K562 (cell line): Measurements from ENCODE around the gene AZGP1. TPM values are rescaled to one million over a fixed set of nuclear protein-coding genes. Genes with fewer than 3 reads are reported as not detected.

Experiments
- BRF1 ChIP-seq: IDR thresholded peaks from 3 replicates; pipeline ENCODE4 v1.6.1; 2011; ENCODE audit warnings: borderline replicate concordance, mild to moderate bottlenecking; ENCODE audit not compliant: insufficient read length; ENCODE audit errors: extremely low read depth
- CHD1 ChIP-seq: fragments of 200-600 bp; sonication (generic); IDR thresholded peaks from one replicate; pipeline ENCODE4 v1.6.1; 2012; ENCODE audit warnings: mild to moderate bottlenecking, moderate library complexity, low read length, inconsistent platforms
- ETV5 ChIP-seq: sonication (generic); formaldehyde crosslinking; IDR thresholded peaks from 2 replicates; pipeline ENCODE4 v1.4.0; 2020; ENCODE audit warnings: low read depth, mild to moderate bottlenecking, missing genetic modification reagents
- ILF3 ChIP-seq: fragments of 450-650 bp; IDR thresholded peaks from 2 replicates; pipeline ENCODE4 v1.6.1; 2018; ENCODE audit warnings: antibody characterized with exemption, mild to moderate bottlenecking, moderate library complexity, borderline replicate concordance
- MEF2A ChIP-seq: IDR thresholded peaks from 2 replicates; pipeline ENCODE4 v1.6.1; 2011; ENCODE audit warnings: low read depth, mild to moderate bottlenecking, low read length, moderate library complexity; ENCODE audit not compliant: control insufficient read depth
- MTF1 ChIP-seq: fragments of 250-450 bp; sonication (Bioruptor Pico); IDR thresholded peaks from 2 replicates; pipeline ENCODE4 v1.9.0; 2021; ENCODE audit warnings: moderate library complexity, mild to moderate bottlenecking, inconsistent platforms, borderline replicate concordance
- NFRKB ChIP-seq: fragments of 450-650 bp; IDR thresholded peaks from 2 replicates; pipeline ENCODE4 v1.6.1; 2016; ENCODE audit warnings: low read depth
- OTX1 ChIP-seq: fragments of 450-650 bp; formaldehyde crosslinking; IDR thresholded peaks from 2 replicates; pipeline ENCODE4 v1.4.0; 2022; ENCODE audit warnings: mild to moderate bottlenecking
- RFX7 ChIP-seq: fragments of 250-450 bp; sonication (Bioruptor Pico); IDR thresholded peaks from 2 replicates; pipeline ENCODE4 v1.5.1; 2021; ENCODE audit warnings: mild to moderate bottlenecking
- WHSC1 ChIP-seq: IDR thresholded peaks from one replicate; pipeline ENCODE4 v1.6.1; 2012; ENCODE audit warnings: low read length, control low read depth, inconsistent platforms
- ZNF133 ChIP-seq: fragments of 250-450 bp; sonication (Bioruptor Pico); IDR thresholded peaks from 2 replicates; pipeline ENCODE4 v1.4.0; 2020; ENCODE audit warnings: mild to moderate bottlenecking
- ZZZ3 ChIP-seq: fragments of 450-650 bp; IDR thresholded peaks from 2 replicates; pipeline ENCODE4 v1.6.1; 2016; ENCODE audit warnings: antibody characterized with exemption, mild to moderate bottlenecking, moderate library complexity
- polyA plus RNA-seq, 8 experiments: library from polyadenylated mRNA; depleted of rRNA in 4 of 8; stranded (reverse) in 5 of 8; unstranded in 3 of 8; fragments of >200 nt; fragmentation: Nextera tagmentation in 2 of 8; fragmentation: Illumina TruSeq in 1 of 8; extraction: Ambion mirVana in 2 of 8; extraction: Trizol in 1 of 8; gene quantifications; 2 replicates each; pipeline versions ENCODE4 v1.2.1 to v1.2.3, GENCODE V29; 2011 to 2014; ENCODE audit warnings: inconsistent platforms in 1 of 8, missing spikeins in 1 of 8
- total RNA-seq, 7 experiments: library from RNA; depleted of rRNA in 6 of 7; stranded (reverse); fragments of >200 nt in 6 of 7; fragmentation: Illumina TruSeq in 2 of 7; extraction: Trizol in 2 of 7; gene quantifications; 2 replicates each; pipeline versions ENCODE4 v1.2.1 to v1.2.3, GENCODE V29; 2011 to 2021; ENCODE audit warnings: low replicate concordance in 1 of 7
- TF ChIP-seq, protein P1 (sequence below), 2 experiments: fragments of 450-650 bp in 1 of 2; IDR thresholded peaks; 2 replicates each; pipeline ENCODE4 v1.6.1; 2011 to 2017; ENCODE audit warnings: low read depth in 2 of 2, antibody characterized with exemption in 1 of 2, borderline replicate concordance in 1 of 2, low read length in 1 of 2, mild to moderate bottlenecking in 1 of 2, mixed read lengths in 1 of 2; ENCODE audit not compliant: control insufficient read depth in 1 of 2
- TF ChIP-seq, protein P2 (sequence below): fragments of 150-350 bp; IDR thresholded peaks from 2 replicates; pipeline ENCODE4 v1.6.1; 2014; ENCODE audit warnings: low read depth, mild to moderate bottlenecking, low read length, borderline replicate concordance
- TF ChIP-seq, protein P3 (sequence below): fragments of 250-450 bp; sonication (Bioruptor Pico); IDR thresholded peaks from 2 replicates; pipeline ENCODE4 v1.9.0; 2021; ENCODE audit warnings: mild to moderate bottlenecking
- TF ChIP-seq, protein P4 (sequence below): sonication (generic); formaldehyde crosslinking; IDR thresholded peaks from 2 replicates; pipeline ENCODE4 v1.9.0; 2022; ENCODE audit warnings: mild to moderate bottlenecking, missing genetic modification reagents
- TF ChIP-seq, protein P5 (sequence below): IDR thresholded peaks from 2 replicates; pipeline ENCODE4 v1.6.1; 2012; ENCODE audit warnings: low read depth, low read length, improper control_type of control experiment, borderline replicate concordance

The AZGP1 gene
- total and polyA plus RNA-seq, 9 of the 15 experiments (the other 6 are each of a cell fraction or from before 2014, with no cell fraction given) = 0.18 to 0.53 TPM; not detected in 7

DNA sequence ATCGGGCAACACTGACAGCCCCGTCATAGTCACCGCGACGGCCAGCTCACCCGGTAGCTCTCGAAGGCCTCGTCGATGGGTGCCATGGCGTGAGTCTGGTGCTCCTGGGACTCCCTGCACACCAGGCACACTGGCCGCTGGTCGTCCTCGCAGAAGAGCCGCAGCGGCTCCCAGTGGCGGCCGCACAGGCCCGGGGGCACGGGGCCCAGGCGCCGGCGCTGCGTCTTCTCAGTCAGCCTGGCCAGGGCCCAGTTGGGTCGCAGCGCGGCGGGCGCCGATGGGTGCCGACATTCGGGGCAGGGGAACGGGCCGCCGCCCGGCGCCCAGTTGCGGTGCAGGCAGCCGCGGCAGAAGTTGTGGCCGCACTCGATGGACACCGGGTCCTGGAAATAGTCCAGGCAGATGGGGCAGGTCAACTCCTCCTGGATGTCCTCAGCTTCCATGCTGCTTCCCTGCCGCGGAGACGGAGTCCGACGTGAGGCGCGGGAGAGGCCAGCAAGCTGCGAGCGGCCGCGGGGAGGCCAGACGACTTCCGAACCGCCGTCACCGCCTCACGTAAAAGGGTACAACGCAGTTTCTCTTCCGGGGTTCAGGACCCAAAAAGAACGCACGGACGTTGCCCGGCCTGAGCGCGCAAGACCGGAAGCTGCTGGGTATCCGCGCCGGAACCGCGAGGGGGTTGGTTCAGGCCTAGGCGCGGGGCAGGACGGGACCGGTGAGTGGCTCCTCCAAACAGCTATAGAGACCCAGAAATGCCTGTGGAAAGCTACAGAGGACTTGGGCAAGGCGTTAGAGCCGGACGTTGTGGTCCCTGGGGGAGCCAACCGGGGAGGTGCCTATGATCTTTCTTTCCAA lies 56.6 kb downstream of the AZGP1 start, which contains the start of gene TRIM4 (continued):
- TF ChIP-seq RFX7 = no peak
- TF ChIP-seq, protein P1, sequence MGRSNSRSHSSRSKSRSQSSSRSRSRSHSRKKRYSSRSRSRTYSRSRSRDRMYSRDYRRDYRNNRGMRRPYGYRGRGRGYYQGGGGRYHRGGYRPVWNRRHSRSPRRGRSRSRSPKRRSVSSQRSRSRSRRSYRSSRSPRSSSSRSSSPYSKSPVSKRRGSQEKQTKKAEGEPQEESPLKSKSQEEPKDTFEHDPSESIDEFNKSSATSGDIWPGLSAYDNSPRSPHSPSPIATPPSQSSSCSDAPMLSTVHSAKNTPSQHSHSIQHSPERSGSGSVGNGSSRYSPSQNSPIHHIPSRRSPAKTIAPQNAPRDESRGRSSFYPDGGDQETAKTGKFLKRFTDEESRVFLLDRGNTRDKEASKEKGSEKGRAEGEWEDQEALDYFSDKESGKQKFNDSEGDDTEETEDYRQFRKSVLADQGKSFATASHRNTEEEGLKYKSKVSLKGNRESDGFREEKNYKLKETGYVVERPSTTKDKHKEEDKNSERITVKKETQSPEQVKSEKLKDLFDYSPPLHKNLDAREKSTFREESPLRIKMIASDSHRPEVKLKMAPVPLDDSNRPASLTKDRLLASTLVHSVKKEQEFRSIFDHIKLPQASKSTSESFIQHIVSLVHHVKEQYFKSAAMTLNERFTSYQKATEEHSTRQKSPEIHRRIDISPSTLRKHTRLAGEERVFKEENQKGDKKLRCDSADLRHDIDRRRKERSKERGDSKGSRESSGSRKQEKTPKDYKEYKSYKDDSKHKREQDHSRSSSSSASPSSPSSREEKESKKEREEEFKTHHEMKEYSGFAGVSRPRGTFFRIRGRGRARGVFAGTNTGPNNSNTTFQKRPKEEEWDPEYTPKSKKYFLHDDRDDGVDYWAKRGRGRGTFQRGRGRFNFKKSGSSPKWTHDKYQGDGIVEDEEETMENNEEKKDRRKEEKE (IDR thresholded peaks at IDR 0.05; ENCODE audit: borderline replicate concordance in 1 of 2, control insufficient read depth in 1 of 2, low read depth in 2 of 2, low read length in 1 of 2) = 0 out of 4 replicates have a peak, but pooled peaks of 1 of the 2 experiments have one; percentile 30
- TF ChIP-seq, protein P2, sequence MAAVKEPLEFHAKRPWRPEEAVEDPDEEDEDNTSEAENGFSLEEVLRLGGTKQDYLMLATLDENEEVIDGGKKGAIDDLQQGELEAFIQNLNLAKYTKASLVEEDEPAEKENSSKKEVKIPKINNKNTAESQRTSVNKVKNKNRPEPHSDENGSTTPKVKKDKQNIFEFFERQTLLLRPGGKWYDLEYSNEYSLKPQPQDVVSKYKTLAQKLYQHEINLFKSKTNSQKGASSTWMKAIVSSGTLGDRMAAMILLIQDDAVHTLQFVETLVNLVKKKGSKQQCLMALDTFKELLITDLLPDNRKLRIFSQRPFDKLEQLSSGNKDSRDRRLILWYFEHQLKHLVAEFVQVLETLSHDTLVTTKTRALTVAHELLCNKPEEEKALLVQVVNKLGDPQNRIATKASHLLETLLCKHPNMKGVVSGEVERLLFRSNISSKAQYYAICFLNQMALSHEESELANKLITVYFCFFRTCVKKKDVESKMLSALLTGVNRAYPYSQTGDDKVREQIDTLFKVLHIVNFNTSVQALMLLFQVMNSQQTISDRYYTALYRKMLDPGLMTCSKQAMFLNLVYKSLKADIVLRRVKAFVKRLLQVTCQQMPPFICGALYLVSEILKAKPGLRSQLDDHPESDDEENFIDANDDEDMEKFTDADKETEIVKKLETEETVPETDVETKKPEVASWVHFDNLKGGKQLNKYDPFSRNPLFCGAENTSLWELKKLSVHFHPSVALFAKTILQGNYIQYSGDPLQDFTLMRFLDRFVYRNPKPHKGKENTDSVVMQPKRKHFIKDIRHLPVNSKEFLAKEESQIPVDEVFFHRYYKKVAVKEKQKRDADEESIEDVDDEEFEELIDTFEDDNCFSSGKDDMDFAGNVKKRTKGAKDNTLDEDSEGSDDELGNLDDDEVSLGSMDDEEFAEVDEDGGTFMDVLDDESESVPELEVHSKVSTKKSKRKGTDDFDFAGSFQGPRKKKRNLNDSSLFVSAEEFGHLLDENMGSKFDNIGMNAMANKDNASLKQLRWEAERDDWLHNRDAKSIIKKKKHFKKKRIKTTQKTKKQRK = no peak
- TF ChIP-seq, protein P3, sequence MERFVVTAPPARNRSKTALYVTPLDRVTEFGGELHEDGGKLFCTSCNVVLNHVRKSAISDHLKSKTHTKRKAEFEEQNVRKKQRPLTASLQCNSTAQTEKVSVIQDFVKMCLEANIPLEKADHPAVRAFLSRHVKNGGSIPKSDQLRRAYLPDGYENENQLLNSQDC (CRISPR knock-in tag) = no peak
- TF ChIP-seq, protein P4, sequence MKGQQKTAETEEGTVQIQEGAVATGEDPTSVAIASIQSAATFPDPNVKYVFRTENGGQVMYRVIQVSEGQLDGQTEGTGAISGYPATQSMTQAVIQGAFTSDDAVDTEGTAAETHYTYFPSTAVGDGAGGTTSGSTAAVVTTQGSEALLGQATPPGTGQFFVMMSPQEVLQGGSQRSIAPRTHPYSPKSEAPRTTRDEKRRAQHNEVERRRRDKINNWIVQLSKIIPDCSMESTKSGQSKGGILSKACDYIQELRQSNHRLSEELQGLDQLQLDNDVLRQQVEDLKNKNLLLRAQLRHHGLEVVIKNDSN (CRISPR knock-in tag) = no peak
- no peak for TF ChIP-seq MTF1 (CRISPR knock-in tag)
- TF ChIP-seq BRF1 = no peak
- peak; percentile 82; the same call in 1 of the 2 replicates for TF ChIP-seq NFRKB
- TF ChIP-seq ZZZ3 = no peak
- TF ChIP-seq ETV5 (CRISPR knock-in tag) = peak; percentile 84
- no peak for TF ChIP-seq WHSC1
- no peak for TF ChIP-seq OTX1 (CRISPR knock-in tag)
- TF ChIP-seq ILF3 = 0 out of 2 replicates have a peak, but pooled peaks have one; percentile 87
- TF ChIP-seq, protein P5, sequence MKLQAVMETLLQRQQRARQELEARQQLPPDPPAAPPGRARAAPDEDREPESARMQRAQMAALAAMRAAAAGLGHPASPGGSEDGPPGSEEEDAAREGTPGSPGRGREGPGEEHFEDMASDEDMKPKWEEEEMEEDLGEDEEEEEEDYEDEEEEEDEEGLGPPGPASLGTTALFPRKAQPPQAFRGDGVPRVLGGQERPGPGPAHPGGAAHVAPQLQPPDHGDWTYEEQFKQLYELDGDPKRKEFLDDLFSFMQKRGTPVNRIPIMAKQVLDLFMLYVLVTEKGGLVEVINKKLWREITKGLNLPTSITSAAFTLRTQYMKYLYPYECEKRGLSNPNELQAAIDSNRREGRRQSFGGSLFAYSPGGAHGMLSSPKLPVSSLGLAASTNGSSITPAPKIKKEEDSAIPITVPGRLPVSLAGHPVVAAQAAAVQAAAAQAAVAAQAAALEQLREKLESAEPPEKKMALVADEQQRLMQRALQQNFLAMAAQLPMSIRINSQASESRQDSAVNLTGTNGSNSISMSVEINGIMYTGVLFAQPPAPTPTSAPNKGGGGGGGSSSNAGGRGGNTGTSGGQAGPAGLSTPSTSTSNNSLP = no peak
- no peak for TF ChIP-seq ZNF133
- TF ChIP-seq CHD1 = no peak
- TF ChIP-seq MEF2A = no peak
